ENCODE data around the gene ARL6. TPM values are rescaled to one million over a fixed set of nuclear protein-coding genes. Genes with fewer than 3 reads are reported as not detected.

ARL6 gene
- total RNA-seq, 6 experiments from 2014 or later = 1.4 to 3.3 (median 2.6) TPM

DNA sequence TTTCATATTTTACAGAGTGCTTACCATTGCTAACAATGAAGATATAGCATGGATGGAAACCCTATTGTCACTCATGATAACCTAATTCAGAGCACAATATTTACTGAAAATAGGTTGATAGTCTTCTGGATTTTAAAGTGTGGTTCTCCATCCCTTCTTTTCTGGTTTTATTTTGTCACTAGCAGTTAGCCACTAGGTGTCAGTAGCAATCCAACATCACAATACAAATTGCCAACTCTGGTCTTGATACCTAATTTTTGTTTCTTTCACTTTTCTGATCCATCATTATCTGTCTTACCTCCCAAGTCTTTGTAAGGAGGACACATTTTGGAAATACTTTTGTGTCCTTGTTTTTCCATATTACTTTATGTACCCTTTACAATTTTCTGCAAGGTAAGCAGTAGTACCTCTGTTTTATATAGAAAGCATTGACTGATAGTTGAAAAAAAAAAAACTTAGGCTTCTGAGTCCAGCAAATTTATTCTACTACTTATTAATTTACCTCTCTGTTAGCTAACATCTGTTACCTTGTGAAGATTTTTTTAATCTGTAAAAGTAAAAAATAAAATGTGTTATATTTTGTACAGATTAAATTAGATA lies 29.0 kb downstream of the ARL6 start:
- DNase-seq (no peak), ATAC-seq (peak; percentile 76 to 87 (median 81))
- TF ChIP-seq, protein P1, sequence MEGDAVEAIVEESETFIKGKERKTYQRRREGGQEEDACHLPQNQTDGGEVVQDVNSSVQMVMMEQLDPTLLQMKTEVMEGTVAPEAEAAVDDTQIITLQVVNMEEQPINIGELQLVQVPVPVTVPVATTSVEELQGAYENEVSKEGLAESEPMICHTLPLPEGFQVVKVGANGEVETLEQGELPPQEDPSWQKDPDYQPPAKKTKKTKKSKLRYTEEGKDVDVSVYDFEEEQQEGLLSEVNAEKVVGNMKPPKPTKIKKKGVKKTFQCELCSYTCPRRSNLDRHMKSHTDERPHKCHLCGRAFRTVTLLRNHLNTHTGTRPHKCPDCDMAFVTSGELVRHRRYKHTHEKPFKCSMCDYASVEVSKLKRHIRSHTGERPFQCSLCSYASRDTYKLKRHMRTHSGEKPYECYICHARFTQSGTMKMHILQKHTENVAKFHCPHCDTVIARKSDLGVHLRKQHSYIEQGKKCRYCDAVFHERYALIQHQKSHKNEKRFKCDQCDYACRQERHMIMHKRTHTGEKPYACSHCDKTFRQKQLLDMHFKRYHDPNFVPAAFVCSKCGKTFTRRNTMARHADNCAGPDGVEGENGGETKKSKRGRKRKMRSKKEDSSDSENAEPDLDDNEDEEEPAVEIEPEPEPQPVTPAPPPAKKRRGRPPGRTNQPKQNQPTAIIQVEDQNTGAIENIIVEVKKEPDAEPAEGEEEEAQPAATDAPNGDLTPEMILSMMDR (IDR thresholded peaks at IDR 0.05) = peak; percentile 82 to 86 (median 82)
- TF ChIP-seq POLR2A (IDR thresholded peaks at IDR 0.05) = no peak
- no peak overlapping the region for H3K4me3 ChIP-seq
- no peaks in the 10 kb centered on the region for H3K36me3 ChIP-seq
- no peak overlapping the region for H3K27ac ChIP-seq
- no peaks in the 10 kb centered on the region for H3K27me3 ChIP-seq
- H3K9me3 ChIP-seq = no peaks in the 10 kb centered on the region
- no peaks in the 10 kb centered on the region for H3K4me1 ChIP-seq
- intact Hi-C loops (cut with DNase I) = loop anchor here (5.0 kb wide), 1 partner anchor 229 kb away; no protein-coding TSS in a partner anchor

DNA sequence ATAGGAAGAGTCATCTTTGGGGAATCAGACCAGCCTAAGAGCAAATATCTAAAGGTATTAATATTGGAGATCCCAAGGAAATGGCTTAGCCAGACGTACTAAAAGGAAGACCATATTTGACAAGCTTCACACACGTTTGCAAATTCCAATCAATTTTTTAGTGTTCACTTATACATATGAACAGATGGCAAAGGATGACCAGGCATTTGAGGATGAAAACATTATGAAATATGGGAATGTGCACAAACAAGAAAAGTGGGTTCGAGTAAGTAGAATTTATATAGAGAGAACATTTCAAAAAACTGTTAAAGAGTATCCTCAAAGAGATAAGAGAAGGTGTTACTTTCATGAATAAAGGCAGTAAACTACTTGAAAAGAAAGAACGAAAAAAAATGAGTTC lies 31.4 kb downstream of the ARL6 start:
- Histone ChIP-seq H3K4me3 (no peak overlapping the region), H3K9me3 (no peaks in the 10 kb centered on the region), H3K36me3 (no peaks in the 10 kb centered on the region), H3K27me3 (no peaks in the 10 kb centered on the region), H3K4me1 (no peaks in the 10 kb centered on the region), H3K27ac (no peak overlapping the region)
- intact Hi-C loops (cut with DNase I) = no loop called here
- 81% methylated on average over 4 of the region's 4 CpGs for WGBS (ENCODE audit: insufficient coverage, low coverage, low lambda C conversion rate, missing lambda C conversion rate)
- DNase-seq (no peak), ATAC-seq (no peak)
- TF ChIP-seq POLR2A (IDR thresholded peaks at IDR 0.05) = no peak
- TF ChIP-seq, protein P1 (IDR thresholded peaks at IDR 0.05) = no peak

- WGBS (ENCODE audit: insufficient coverage, low coverage, low lambda C conversion rate, missing lambda C conversion rate) = 81% methylated on average over 3 of the region's 3 CpGs
- Histone ChIP-seq H3K9me3 (no peaks in the 10 kb centered on the region), H3K27ac (no peak overlapping the region), H3K4me3 (no peak overlapping the region), H3K27me3 (no peaks in the 10 kb centered on the region), H3K36me3 (no peaks in the 10 kb centered on the region), H3K4me1 (no peaks in the 10 kb centered on the region)
- DNase-seq (no peak), ATAC-seq (no peak)
- intact Hi-C loops (cut with DNase I) = no loop called here
- TF ChIP-seq, protein P1 (IDR thresholded peaks at IDR 0.05) = no peak
- TF ChIP-seq POLR2A (IDR thresholded peaks at IDR 0.05) = no peak
Measured at GRCh38 chr3:97804471-97804870, 39.9 kb downstream of the ARL6 start.

DNA sequence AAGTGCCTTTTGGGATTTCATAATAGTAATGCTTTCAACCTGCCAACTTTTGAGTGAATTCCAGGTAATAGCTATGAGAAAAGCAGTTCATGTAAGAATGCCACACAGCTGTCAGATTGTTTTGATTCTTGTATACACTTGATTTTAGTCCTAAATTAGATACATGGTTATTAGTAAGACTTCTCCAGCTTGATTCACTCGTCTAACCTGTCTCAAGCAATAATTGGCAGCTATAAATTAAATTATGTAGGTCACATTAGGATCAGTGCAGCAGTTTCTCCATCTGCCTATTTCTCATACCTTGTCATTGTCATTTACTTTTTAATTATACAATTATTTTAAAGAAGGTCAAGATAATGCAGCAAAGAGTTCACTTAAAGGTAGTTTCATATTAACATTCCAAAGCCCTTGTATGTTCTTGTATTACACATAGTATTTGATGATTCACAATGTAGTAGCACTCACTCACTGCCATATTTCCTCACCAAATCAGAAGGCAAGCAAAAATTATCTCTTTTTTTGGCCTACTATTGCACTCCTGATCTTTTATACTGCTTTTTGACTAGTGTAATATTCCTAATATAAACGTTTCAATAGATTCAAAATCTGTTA lies 46.3 kb downstream of the ARL6 start:
- Histone ChIP-seq H3K27me3 (no peaks in the 10 kb centered on the region), H3K4me3 (no peak overlapping the region), H3K36me3 (no peaks in the 10 kb centered on the region), H3K4me1 (no peaks in the 10 kb centered on the region), H3K27ac (no peak overlapping the region), H3K9me3 (no peaks in the 10 kb centered on the region)
- WGBS (ENCODE audit: insufficient coverage, low coverage, low lambda C conversion rate, missing lambda C conversion rate) = 75% methylated on average over 2 of the region's 2 CpGs
- no peak for ATAC-seq
- no peak for DNase-seq
- intact Hi-C loops (cut with DNase I) = no loop called here
- TF ChIP-seq POLR2A (IDR thresholded peaks at IDR 0.05) = no peak
- TF ChIP-seq, protein P1 (IDR thresholded peaks at IDR 0.05) = no peak

All from right lobe of liver (tissue), 6 donors.